Measurements from ENCODE around the gene TAS1R2. TPM values are rescaled to one million over a fixed set of nuclear protein-coding genes. Genes with fewer than 3 reads are reported as not detected.

The TAS1R2 gene
- total and polyA plus RNA-seq, 9 of the 15 experiments (the other 6 are each of a cell fraction or from before 2014, with no cell fraction given) = not detected

DNA sequence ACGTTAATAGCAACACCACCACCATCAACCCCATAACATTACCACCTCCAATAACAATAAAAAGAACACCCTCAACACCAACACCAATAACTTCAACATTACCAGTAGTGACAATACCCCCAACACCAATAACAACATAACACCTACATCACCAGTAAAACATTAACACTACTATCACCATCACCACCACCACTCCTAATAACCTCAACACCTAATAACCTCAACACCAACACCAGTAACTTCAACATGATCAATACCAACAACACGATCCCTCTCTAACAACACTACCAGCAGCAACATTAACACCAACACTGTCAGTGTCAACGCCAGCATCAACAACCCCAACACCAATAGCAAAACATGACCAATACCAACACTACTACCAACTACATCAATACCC is 57.2 kb downstream of the TAS1R2 start:
- no peaks in the 10 kb centered on the region for H4K20me1 ChIP-seq (replicated peaks; ENCODE audit: control insufficient read depth, insufficient read depth, low read length)
- H3K4me3 ChIP-seq = no peak overlapping the region
- TF ChIP-seq ERF (CRISPR knock-in tag; IDR thresholded peaks at IDR 0.05) = no peak
- peak; percentile 14; the same call in 1 of the 2 replicates for TF ChIP-seq EHMT2 (IDR thresholded peaks at IDR 0.05)
- TF ChIP-seq MCM3 (IDR thresholded peaks at IDR 0.05) = peak; percentile 77
- peak; percentile 35 to 79; a peak in 1 of 4 replicates for TF ChIP-seq MCM7 (IDR thresholded peaks at IDR 0.05)
- TF ChIP-seq ZNF133 (CRISPR knock-in tag; IDR thresholded peaks at IDR 0.05) = no peak
- no peaks in the 10 kb centered on the region for H3K9me3 ChIP-seq (replicated peaks; ENCODE audit: control insufficient read depth, insufficient read depth, low read depth, low read length)
- no peak overlapping the region for H3K27ac ChIP-seq (ENCODE audit: extremely low read depth, low read depth, low read length)
- peaks cover 19 to 25% of the 10 kb centered on the region in 2 experiments for H3K4me1 ChIP-seq (replicated peaks in 1 of 2; ENCODE audit: control insufficient read depth in 2 of 2, insufficient read depth in 2 of 2, low read length in 2 of 2)
- H3K9ac ChIP-seq (ENCODE audit: insufficient read depth in 1 of 2, low read depth in 2 of 2, low read length in 2 of 2) = no peak overlapping the region
- ATAC-seq (no peak), DNase-seq (ENCODE audit: extremely low read depth in 1 of 4, low spot score in 3 of 4) (no peak), FAIRE-seq (no peak)
- 6% methylated on average over 3 of the region's 3 CpGs for WGBS (ENCODE audit: insufficient coverage, low coverage, missing lambda C conversion rate)
- CTCF ChIA-PET (ENCODE audit: low intra/inter-chr PET ratio) = no interaction called here
- POLR2A ChIA-PET = no interaction called here
- no peaks in the 10 kb centered on the region for H3K36me3 ChIP-seq (ENCODE audit: control insufficient read depth, insufficient read depth, low read length)
- intact Hi-C loops (cut with micrococcal nuclease) = no loop called here
- no TSS peak for BruUV-seq (replicated peaks)
- no peak overlapping the region for H3K4me2 ChIP-seq (ENCODE audit: insufficient read depth, low read length)
- H3K27me3 ChIP-seq (ENCODE audit: control insufficient read depth in 2 of 2, insufficient read depth in 2 of 2, low read length in 2 of 2) = no peaks in the 10 kb centered on the region
- H2AFZ ChIP-seq (ENCODE audit: low read depth, low read length) = no peak overlapping the region
- H3K9me1 ChIP-seq (ENCODE audit: control insufficient read depth, insufficient read depth, low read length) = no peaks in the 10 kb centered on the region
- in situ Hi-C loops (cut with MboI) = no loop called here
- no peaks in the 10 kb centered on the region for H3K79me2 ChIP-seq (ENCODE audit: control insufficient read depth, insufficient read depth, low read length)

- Histone ChIP-seq H4K20me1 (replicated peaks; ENCODE audit: control insufficient read depth, insufficient read depth, low read length) (no peaks in the 10 kb centered on the region), H3K9me3 (replicated peaks; ENCODE audit: control insufficient read depth, insufficient read depth, low read depth, low read length) (no peaks in the 10 kb centered on the region), H3K27ac (ENCODE audit: extremely low read depth, low read depth, low read length) (no peak overlapping the region), H3K4me2 (ENCODE audit: insufficient read depth, low read length) (no peak overlapping the region), H3K4me3 (no peak overlapping the region), H3K27me3 (ENCODE audit: control insufficient read depth in 2 of 2, insufficient read depth in 2 of 2, low read length in 2 of 2) (no peaks in the 10 kb centered on the region), H3K4me1 (replicated peaks in 1 of 2; ENCODE audit: control insufficient read depth in 2 of 2, insufficient read depth in 2 of 2, low read length in 2 of 2) (peaks cover 6 to 16% of the 10 kb centered on the region in 2 experiments; a peak in 3 of 5 replicates), H3K9me1 (ENCODE audit: control insufficient read depth, insufficient read depth, low read length) (no peaks in the 10 kb centered on the region), H3K79me2 (ENCODE audit: control insufficient read depth, insufficient read depth, low read length) (no peaks in the 10 kb centered on the region), H2AFZ (ENCODE audit: low read depth, low read length) (peak overlapping the region; percentile 54), H3K9ac (ENCODE audit: insufficient read depth in 1 of 2, low read depth in 2 of 2, low read length in 2 of 2) (no peak overlapping the region), H3K36me3 (ENCODE audit: control insufficient read depth, insufficient read depth, low read length) (no peaks in the 10 kb centered on the region)
- CTCF ChIA-PET (ENCODE audit: low intra/inter-chr PET ratio) = no interaction called here
- WGBS (ENCODE audit: insufficient coverage, low coverage, missing lambda C conversion rate) = 33% methylated on average over 6 of the region's 6 CpGs
- POLR2A ChIA-PET = interaction anchor here (0.7 kb wide), 1 partner anchor 27 kb away, joined by 3 read pairs; no protein-coding TSS in a partner anchor
- DNase-seq (ENCODE audit: extremely low read depth in 1 of 4, low spot score in 3 of 4) (peak in 3 of 4 experiments; percentile 33 to 61 (median 35)), FAIRE-seq (peak; percentile 46), ATAC-seq (peak; percentile 33)
- in situ Hi-C loops (cut with MboI) = no loop called here
- intact Hi-C loops (cut with micrococcal nuclease) = no loop called here
- no TSS peak for BruUV-seq (replicated peaks)
- no peak for TF ChIP-seq RBFOX2 (IDR thresholded peaks at IDR 0.05; ENCODE audit: low read depth, low read length)
- no peak for TF ChIP-seq ZNF431 (CRISPR knock-in tag; IDR thresholded peaks at IDR 0.05)
- TF ChIP-seq JUND (IDR thresholded peaks at IDR 0.05; ENCODE audit: borderline replicate concordance, low read depth, low read length) = peak; percentile 35; the same call in 1 of the 2 replicates
- TF ChIP-seq JUND (tag; IDR thresholded peaks at IDR 0.05; ENCODE audit: borderline replicate concordance, low read depth, low read length) = no peak
- peak; percentile 65 for TF ChIP-seq NFIC (IDR thresholded peaks at IDR 0.05)
- 0 out of 2 replicates have a peak, but pooled peaks have one; percentile 15 for TF ChIP-seq ATF7 (IDR thresholded peaks at IDR 0.05)
- TF ChIP-seq PRDM10 (IDR thresholded peaks at IDR 0.05; ENCODE audit: partially characterized antibody) = peak; percentile 19
- TF ChIP-seq ARID3B (CRISPR knock-in tag; IDR thresholded peaks at IDR 0.05; ENCODE audit: borderline replicate concordance) = no peak
Measured at GRCh38 chr1:18800258-18800657, 59.2 kb downstream of the TAS1R2 start.
